K562 (cell line): Measurements from ENCODE around the gene RNF144A. TPM values are rescaled to one million over a fixed set of nuclear protein-coding genes. Genes with fewer than 3 reads are reported as not detected.

Experiments
- ATF1 ChIP-seq, 2 experiments: fragments of 450-650 bp in 1 of 2; IDR thresholded peaks; 2 replicates each; pipeline ENCODE4 v1.6.1; 2016; ENCODE audit warnings: missing compliant biosample characterization in 1 of 2, missing genetic modification characterization in 1 of 2
- CHCHD3 ChIP-seq: fragments of 250-450 bp; sonication (Bioruptor Pico); IDR thresholded peaks from 2 replicates; pipeline ENCODE4 v2.1.2; 2022; ENCODE audit warnings: mild to moderate bottlenecking
- CLOCK ChIP-seq: fragments of 250-450 bp; sonication (Bioruptor Pico); IDR thresholded peaks from 2 replicates; pipeline ENCODE4 v1.4.0; 2020; ENCODE audit warnings: mild to moderate bottlenecking, moderate library complexity, borderline replicate concordance
- E2F4 ChIP-seq: sonication (generic); formaldehyde crosslinking; IDR thresholded peaks from 2 replicates; pipeline ENCODE4 v1.8.0; 2022; ENCODE audit warnings: mild to moderate bottlenecking, low read depth, missing genetic modification reagents
- EGR1 ChIP-seq: fragments of 450-650 bp; conservative IDR thresholded peaks from 2 replicates; pipeline ENCODE4 v1.6.1; 2017; ENCODE audit warnings: mild to moderate bottlenecking
- EZH2 ChIP-seq: IDR thresholded peaks from 2 replicates; pipeline ENCODE4 v1.6.1; 2012; ENCODE audit warnings: low read depth, mild to moderate bottlenecking, inconsistent platforms, low read length, borderline replicate concordance
- FOXA1 ChIP-seq: fragments of 450-650 bp; IDR thresholded peaks from 2 replicates; pipeline ENCODE4 v1.6.1; 2016; ENCODE audit warnings: mild to moderate bottlenecking, borderline replicate concordance
- FOXP4 ChIP-seq: sonication (generic); formaldehyde crosslinking; IDR thresholded peaks from 2 replicates; pipeline ENCODE4 v1.8.0; 2022; ENCODE audit warnings: mild to moderate bottlenecking, missing genetic modification reagents, borderline replicate concordance
- GTF2F1 ChIP-seq: IDR thresholded peaks from 2 replicates; pipeline ENCODE4 v1.6.1; 2011; ENCODE audit warnings: low read depth, low read length, improper control_type of control experiment
- KDM2B ChIP-seq: fragments of 250-450 bp; sonication (Bioruptor Pico); IDR thresholded peaks from 2 replicates; pipeline ENCODE4 v1.8.0; 2021; ENCODE audit warnings: mild to moderate bottlenecking, moderate library complexity
- OTX1 ChIP-seq: fragments of 450-650 bp; formaldehyde crosslinking; IDR thresholded peaks from 2 replicates; pipeline ENCODE4 v1.4.0; 2022; ENCODE audit warnings: mild to moderate bottlenecking
- RAD21 ChIP-seq, 2 experiments: fragments of 250-450 bp in 1 of 2; fragments of 450-650 bp in 1 of 2; sonication (Bioruptor Pico) in 1 of 2; formaldehyde crosslinking in 1 of 2; IDR thresholded peaks in 1 of 2; conservative IDR thresholded peaks in 1 of 2; 2 replicates each; pipeline versions ENCODE4 v1.4.0 to v1.8.0; 2020 to 2022; ENCODE audit warnings: mild to moderate bottlenecking in 2 of 2, moderate library complexity in 1 of 2
- SFPQ ChIP-seq: fragments of 200-400 bp; formaldehyde crosslinking; IDR thresholded peaks from 2 replicates; pipeline ENCODE4 v1.6.1; 2017; ENCODE audit warnings: mild to moderate bottlenecking, low read depth, low read length, moderate library complexity
- SMAD4 ChIP-seq: fragments of 250-450 bp; sonication (Bioruptor Pico); conservative IDR thresholded peaks from 2 replicates; pipeline ENCODE4 v1.8.0; 2021; ENCODE audit warnings: inconsistent platforms, mild to moderate bottlenecking, moderate library complexity
- TEAD4 ChIP-seq, 2 experiments: sonication (generic) in 1 of 2; formaldehyde crosslinking in 1 of 2; IDR thresholded peaks; 2 replicates each; pipeline versions ENCODE4 v1.6.1 to v1.8.0; 2012 to 2022; ENCODE audit warnings: borderline replicate concordance in 1 of 2, inconsistent platforms in 1 of 2, low read length in 1 of 2, mild to moderate bottlenecking in 1 of 2, missing genetic modification reagents in 1 of 2
- U2AF1 ChIP-seq: fragments of 200-400 bp; formaldehyde crosslinking; optimal IDR thresholded peaks from 2 replicates; pipeline ENCODE3; 2017; ENCODE audit warnings: mild to moderate bottlenecking, low read depth, low read length, moderate library complexity
- ZNF232 ChIP-seq: sonication (generic); formaldehyde crosslinking; IDR thresholded peaks from 2 replicates; pipeline ENCODE4 v1.8.0; 2022; ENCODE audit warnings: mild to moderate bottlenecking, missing genetic modification reagents
- ZNF274 ChIP-seq: IDR thresholded peaks from 2 replicates; pipeline ENCODE4 v1.6.1; 2011; ENCODE audit warnings: low read depth, mild to moderate bottlenecking, low read length, moderate library complexity, borderline replicate concordance
- polyA plus RNA-seq, 8 experiments: library from polyadenylated mRNA; depleted of rRNA in 4 of 8; stranded (reverse) in 5 of 8; unstranded in 3 of 8; fragments of >200 nt; fragmentation: Nextera tagmentation in 2 of 8; fragmentation: Illumina TruSeq in 1 of 8; extraction: Ambion mirVana in 2 of 8; extraction: Trizol in 1 of 8; gene quantifications; 2 replicates each; pipeline versions ENCODE4 v1.2.1 to v1.2.3, GENCODE V29; 2011 to 2014; ENCODE audit warnings: inconsistent platforms in 1 of 8, missing spikeins in 1 of 8
- total RNA-seq, 7 experiments: library from RNA; depleted of rRNA in 6 of 7; stranded (reverse); fragments of >200 nt in 6 of 7; fragmentation: Illumina TruSeq in 2 of 7; extraction: Trizol in 2 of 7; gene quantifications; 2 replicates each; pipeline versions ENCODE4 v1.2.1 to v1.2.3, GENCODE V29; 2011 to 2021; ENCODE audit warnings: low replicate concordance in 1 of 7

Gene RNF144A
- total and polyA plus RNA-seq, 9 of the 15 experiments (the other 6 are each of a cell fraction or from before 2014, with no cell fraction given): 0.96 to 11.3 (median 6.2) TPM

GRCh38 chr2:6893876-6894482, 23.2 kb upstream of the RNF144A start (continued):
- TF ChIP-seq ATF1 (CRISPR knock-in tag; IDR thresholded peaks at IDR 0.05) (no peak), ATF1 (tag; IDR thresholded peaks at IDR 0.05) (peak; percentile 83), EGR1 (no peak; the same call in 1 of the 2 replicates), CLOCK (CRISPR knock-in tag) (peak; percentile 81; the same call in 1 of the 2 replicates), SMAD4 (peak; percentile 99), FOXP4 (CRISPR knock-in tag) (no peak), TEAD4 (IDR thresholded peaks at IDR 0.05; ENCODE audit: low read length) (peak; percentile 100), TEAD4 (CRISPR knock-in tag; IDR thresholded peaks at IDR 0.05; ENCODE audit: borderline replicate concordance) (no peak), FOXA1 (no peak), E2F4 (CRISPR knock-in tag) (no peak), ZNF274 (peak; percentile 89), SFPQ (no peak), RAD21 (CRISPR knock-in tag; conservative IDR thresholded peaks at IDR 0.05 in 1 of 2, IDR thresholded peaks at IDR 0.05 in 1 of 2) (peak; percentile 24 to 29; a peak in 3 of 4 replicates), ZNF232 (CRISPR knock-in tag) (no peak), U2AF1 (no peak), OTX1 (CRISPR knock-in tag) (peak; percentile 90; the same call in 1 of the 2 replicates), CHCHD3 (CRISPR knock-in tag) (no peak), GTF2F1 (no peak), KDM2B (no peak), EZH2 (peak; percentile 98; the same call in 1 of the 2 replicates)
